ENCODE data around the gene COBL.

Gene COBL

GRCh38 chr7:51270965-51271364 lies 45.6 kb downstream of the COBL start:
- DNase-seq: no peak

GRCh38 chr7:51269911-51270310 lies 46.7 kb downstream of the COBL start:
- no peak for DNase-seq

- DNase-seq: no peak
These were observed 47.3 kb downstream of the COBL start for GRCh38 chr7:51269321-51269720.

GRCh38 chr7:51268859-51269258 lies 47.8 kb downstream of the COBL start:
- no peak for DNase-seq

GRCh38 chr7:51267169-51267568 lies 49.4 kb downstream of the COBL start:
- no peak for DNase-seq

GRCh38 chr7:51265066-51265907 lies 51.3 kb downstream of the COBL start:
- no peak for DNase-seq

- DNase-seq: no peak
These were observed 52.8 kb downstream of the COBL start for GRCh38 chr7:51263631-51264484.

GRCh38 chr7:51262796-51263531 lies 53.6 kb downstream of the COBL start:
- DNase-seq: no peak

- no peak for DNase-seq
These were observed 54.4 kb downstream of the COBL start for GRCh38 chr7:51261950-51262795.

- no peak for DNase-seq
These were observed 55.3 kb downstream of the COBL start for GRCh38 chr7:51261117-51261835.

GRCh38 chr7:51260516-51260915 lies 56.1 kb downstream of the COBL start:
- no peak for DNase-seq

GRCh38 chr7:51259766-51260165 lies 56.8 kb downstream of the COBL start:
- no peak for DNase-seq

- no peak for DNase-seq
These were observed 59.7 kb downstream of the COBL start for GRCh38 chr7:51256916-51257315.

- DNase-seq: no peak
These were observed 60.3 kb downstream of the COBL start for GRCh38 chr7:51256209-51256781.

GRCh38 chr7:51255536-51256208 lies 60.9 kb downstream of the COBL start:
- no peak for DNase-seq

- DNase-seq: no peak
These were observed 61.6 kb downstream of the COBL start for GRCh38 chr7:51255036-51255435.

- no peak for DNase-seq
These were observed 63.5 kb downstream of the COBL start for GRCh38 chr7:51253157-51253556.

GRCh38 chr7:51251290-51251689 lies 65.3 kb downstream of the COBL start:
- DNase-seq: no peak

GRCh38 chr7:51250512-51250911 lies 66.1 kb downstream of the COBL start:
- DNase-seq: no peak

- no peak for DNase-seq
These were observed 66.6 kb downstream of the COBL start for GRCh38 chr7:51249991-51250390.

All from NCI-H524 treated with DMSO at 0.1 percent for 48 hours (cell line).